ENCODE measurements around the gene DEFB131B. TPM values are rescaled to one million over a fixed set of nuclear protein-coding genes. Genes with fewer than 3 reads are reported as not detected.
"Not testable (repeated sequence)": the region's sequence is repeated elsewhere in the genome, so short reads cannot be mapped to it uniquely, and the experiment has no call there.

The DEFB131B gene, protein sequence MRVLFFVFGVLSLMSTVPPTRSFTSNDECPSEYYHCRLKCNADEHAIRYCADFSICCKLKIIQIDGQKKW
- total RNA-seq = not detected

DNA sequence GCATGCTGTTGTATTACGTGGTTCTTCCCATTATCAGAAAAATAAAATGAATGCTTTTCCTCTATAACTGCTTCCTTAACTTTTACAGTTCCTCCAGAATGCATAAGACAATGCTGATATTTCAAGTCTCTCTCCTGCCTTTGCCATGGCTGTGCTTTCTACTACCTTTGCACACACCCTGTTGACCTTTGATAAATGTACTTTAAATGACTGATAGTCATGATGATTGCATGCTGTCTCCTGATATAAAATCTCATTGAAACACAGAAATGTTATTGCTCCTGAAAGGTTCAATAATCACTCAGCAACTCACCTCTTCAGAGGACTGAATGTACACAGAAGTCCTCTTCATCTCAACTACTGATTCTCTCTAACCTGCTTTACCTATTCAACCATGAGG, at the start of gene DEFB131B:
DEFB131B (plus strand) TSS at position 395 of the 400 bp plus-strand sequence; CDS start at position 395, 0 bp downstream.
- not testable (repeated sequence) for H3K4me1 ChIP-seq; H3K9me3 ChIP-seq; H3K27ac ChIP-seq; H3K27me3 ChIP-seq; H3K36me3 ChIP-seq; DNase-seq (ENCODE audit: low spot score in 2 of 2); H3K4me3 ChIP-seq
- WGBS = 88% methylated on average over 1 of the region's 1 CpG

DNA sequence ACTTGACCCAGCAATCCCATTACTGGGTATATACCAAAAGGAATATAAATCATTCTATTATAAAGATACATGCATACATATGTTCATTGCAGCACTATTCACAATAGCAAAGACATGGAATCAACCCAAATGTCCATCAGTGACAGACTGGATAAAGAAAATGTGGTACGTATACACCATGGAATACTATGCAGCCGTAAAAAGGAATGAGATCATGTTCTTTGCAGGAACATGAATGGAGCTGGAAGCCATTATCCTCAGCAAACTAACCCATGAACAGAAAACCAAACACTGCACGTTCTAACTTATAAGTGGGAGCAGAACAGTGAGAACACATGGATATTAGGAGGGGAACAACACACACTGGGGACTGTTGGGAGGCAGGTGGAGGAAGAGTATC, 49.0 kb upstream of the DEFB131B start:
- WGBS = 95% methylated on average over 3 of the region's 3 CpGs
- not testable (repeated sequence) for H3K27me3 ChIP-seq; DNase-seq (ENCODE audit: low spot score in 2 of 2); H3K27ac ChIP-seq; H3K4me3 ChIP-seq; H3K4me1 ChIP-seq; H3K36me3 ChIP-seq; H3K9me3 ChIP-seq

DNA sequence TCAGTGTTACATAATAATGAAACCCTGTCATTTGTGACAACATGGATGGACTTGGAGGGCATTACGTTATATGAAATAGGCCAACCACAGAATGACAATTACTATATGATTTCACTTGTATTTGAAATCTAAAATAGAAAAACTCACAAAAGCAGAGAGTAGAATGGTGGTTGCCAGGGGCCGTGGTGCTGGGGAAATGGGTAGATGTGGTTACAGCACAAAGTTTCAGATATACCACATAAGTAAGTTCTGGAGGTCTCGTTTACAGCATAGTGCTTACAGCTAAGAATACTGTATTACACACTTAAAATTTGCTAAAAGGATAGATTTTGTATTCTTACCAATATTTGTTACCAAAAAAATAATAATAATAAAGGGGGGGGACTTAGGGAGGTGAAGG, 48.6 kb upstream of the DEFB131B start:
- H3K36me3 ChIP-seq; H3K27ac ChIP-seq; H3K9me3 ChIP-seq; H3K4me3 ChIP-seq; H3K4me1 ChIP-seq; DNase-seq (ENCODE audit: low spot score in 2 of 2); H3K27me3 ChIP-seq: not testable (repeated sequence)
- WGBS = 87% methylated on average over 3 of the region's 3 CpGs

DNA sequence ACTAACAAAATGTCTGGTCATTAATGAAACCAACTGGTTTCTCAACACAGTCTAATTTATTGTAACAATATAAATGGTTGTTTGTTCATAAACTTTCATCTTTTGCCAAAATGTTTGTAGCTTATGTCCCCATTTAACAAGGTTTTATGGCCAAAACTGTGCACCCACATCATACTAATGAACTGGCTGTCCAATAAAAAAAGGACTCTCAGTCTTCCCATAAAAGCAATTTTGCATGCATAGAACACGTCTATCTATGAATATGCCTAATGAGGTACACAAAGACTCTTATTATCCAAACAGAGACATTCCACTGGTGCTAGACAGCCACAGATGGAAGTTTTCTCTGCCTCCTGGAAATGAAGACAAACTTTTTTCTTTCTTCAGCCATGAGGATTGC, 45.4 kb upstream of the DEFB131B start, which contains the start of gene DEFB108B:
DEFB108B (plus strand) TSS at position 390 of the 400 bp plus-strand sequence; CDS start at position 390, 0 bp downstream.
- H3K27ac ChIP-seq; H3K9me3 ChIP-seq; H3K4me3 ChIP-seq; DNase-seq (ENCODE audit: low spot score in 2 of 2); H3K36me3 ChIP-seq; H3K27me3 ChIP-seq; H3K4me1 ChIP-seq: not testable (repeated sequence)
- WGBS = 58% methylated on average over 1 of the region's 1 CpG

DNA sequence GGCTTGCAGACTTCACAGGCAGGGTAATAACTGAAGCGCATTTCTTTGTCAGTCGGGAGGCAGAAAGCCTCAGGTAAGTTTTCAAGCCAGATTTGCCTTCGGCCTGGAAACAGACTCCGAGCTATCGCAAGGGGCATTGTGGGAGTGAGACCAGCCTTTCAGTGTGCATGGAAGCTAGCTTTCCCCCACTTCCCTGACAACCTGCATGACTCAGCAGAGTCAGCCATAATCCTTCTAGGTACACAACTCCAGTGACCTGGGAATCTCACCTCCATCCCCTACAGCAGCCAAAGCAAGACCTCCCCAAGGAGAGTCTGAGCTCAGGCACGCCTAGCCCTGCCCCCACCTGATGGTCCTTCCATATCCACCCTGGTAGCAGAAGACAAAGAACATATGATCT, 35.5 kb upstream of the DEFB131B start:
- not testable (repeated sequence) for DNase-seq (ENCODE audit: low spot score in 2 of 2); H3K4me1 ChIP-seq; H3K27me3 ChIP-seq; H3K4me3 ChIP-seq; H3K9me3 ChIP-seq; H3K36me3 ChIP-seq
- peak overlapping the region; percentile 18 for H3K27ac ChIP-seq
- WGBS = 64% methylated on average over 5 of the region's 6 CpGs

DNA sequence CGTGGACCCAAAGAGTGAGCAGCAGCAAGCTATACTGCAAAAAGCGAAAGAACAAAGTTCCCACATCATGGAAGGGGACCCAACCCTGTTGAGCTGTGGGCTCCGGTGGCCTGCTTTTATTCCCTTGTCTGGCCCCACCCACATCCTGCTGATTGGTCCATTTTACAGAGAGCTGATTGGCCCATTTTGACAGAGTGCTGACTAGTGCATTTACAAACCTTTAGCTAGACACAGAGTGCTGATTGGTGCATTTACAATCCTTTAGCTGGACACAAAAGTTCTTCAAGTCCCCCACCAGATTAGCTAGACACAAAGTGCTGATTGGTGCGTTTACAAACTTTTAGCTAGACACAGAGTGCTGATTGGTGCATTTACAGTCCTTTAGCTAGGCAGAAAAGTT, 34.9 kb upstream of the DEFB131B start:
- H3K27me3 ChIP-seq = not testable (repeated sequence)

DNA sequence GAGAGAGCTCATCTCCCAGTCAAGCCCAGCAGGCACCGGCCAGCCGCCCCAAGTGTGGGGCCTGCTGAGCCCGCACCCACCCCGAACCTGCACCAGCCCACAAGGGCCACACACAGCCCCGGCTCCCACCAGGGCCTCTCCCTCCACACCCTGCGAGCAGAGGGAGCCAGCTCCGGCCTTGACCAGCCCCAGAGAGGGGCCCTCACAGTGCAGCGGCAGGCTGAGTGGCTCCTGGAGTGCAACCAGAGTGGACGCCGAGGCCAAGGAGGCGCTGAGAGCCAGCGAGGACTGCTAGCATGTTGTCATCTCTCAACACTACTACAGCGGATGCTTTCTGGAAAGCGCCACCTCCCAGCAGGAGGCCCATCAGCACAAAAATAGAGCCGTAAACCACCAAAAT, 34.4 kb upstream of the DEFB131B start:
- WGBS = 96% methylated on average over 15 of the region's 15 CpGs
- no peak overlapping the region for H3K27ac ChIP-seq

More for the DNA sequence above, 34.9 kb upstream of the DEFB131B start:
- H3K4me1 ChIP-seq; H3K4me3 ChIP-seq; H3K36me3 ChIP-seq; H3K9me3 ChIP-seq; H3K27ac ChIP-seq; DNase-seq (ENCODE audit: low spot score in 2 of 2): not testable (repeated sequence)
- 94% methylated on average over 4 of the region's 4 CpGs for WGBS

DNA sequence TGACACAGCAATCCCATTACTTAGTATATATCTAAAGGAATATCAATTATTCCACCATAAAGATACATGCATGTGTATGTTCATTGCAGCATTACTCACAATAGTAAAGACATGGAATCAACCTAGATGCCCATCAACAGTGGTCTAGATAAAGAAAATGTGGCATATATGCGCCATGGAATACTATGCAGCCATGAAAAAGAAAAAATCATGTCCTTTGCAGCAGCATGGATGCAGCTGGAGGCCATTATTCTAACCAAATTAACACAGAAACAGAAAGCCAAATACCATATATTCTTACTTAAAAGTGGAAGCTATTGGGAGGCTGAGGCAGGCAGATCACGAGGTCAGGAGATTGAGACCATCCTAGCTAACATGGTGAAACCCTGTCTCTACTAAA, 24.4 kb upstream of the DEFB131B start:
- 90% methylated on average over 2 of the region's 2 CpGs for WGBS
- DNase-seq (ENCODE audit: low spot score in 2 of 2); H3K4me3 ChIP-seq; H3K9me3 ChIP-seq; H3K36me3 ChIP-seq; H3K27me3 ChIP-seq; H3K4me1 ChIP-seq; H3K27ac ChIP-seq: not testable (repeated sequence)

More for the DNA sequence above, 34.4 kb upstream of the DEFB131B start:
- Histone ChIP-seq H3K27me3 (no peaks in the 10 kb centered on the region), H3K9me3 (no peaks in the 10 kb centered on the region), H3K4me1 (no peaks in the 10 kb centered on the region), H3K4me3 (no peak overlapping the region), H3K36me3 (no peaks in the 10 kb centered on the region)
- no peak for DNase-seq (ENCODE audit: low spot score in 2 of 2)
- TF ChIP-seq, protein P1, sequence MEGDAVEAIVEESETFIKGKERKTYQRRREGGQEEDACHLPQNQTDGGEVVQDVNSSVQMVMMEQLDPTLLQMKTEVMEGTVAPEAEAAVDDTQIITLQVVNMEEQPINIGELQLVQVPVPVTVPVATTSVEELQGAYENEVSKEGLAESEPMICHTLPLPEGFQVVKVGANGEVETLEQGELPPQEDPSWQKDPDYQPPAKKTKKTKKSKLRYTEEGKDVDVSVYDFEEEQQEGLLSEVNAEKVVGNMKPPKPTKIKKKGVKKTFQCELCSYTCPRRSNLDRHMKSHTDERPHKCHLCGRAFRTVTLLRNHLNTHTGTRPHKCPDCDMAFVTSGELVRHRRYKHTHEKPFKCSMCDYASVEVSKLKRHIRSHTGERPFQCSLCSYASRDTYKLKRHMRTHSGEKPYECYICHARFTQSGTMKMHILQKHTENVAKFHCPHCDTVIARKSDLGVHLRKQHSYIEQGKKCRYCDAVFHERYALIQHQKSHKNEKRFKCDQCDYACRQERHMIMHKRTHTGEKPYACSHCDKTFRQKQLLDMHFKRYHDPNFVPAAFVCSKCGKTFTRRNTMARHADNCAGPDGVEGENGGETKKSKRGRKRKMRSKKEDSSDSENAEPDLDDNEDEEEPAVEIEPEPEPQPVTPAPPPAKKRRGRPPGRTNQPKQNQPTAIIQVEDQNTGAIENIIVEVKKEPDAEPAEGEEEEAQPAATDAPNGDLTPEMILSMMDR (IDR thresholded peaks at IDR 0.05) = no peak
- TF ChIP-seq POLR2AphosphoS5 (IDR thresholded peaks at IDR 0.05) = no peak
- no peak for TF ChIP-seq POLR2A (IDR thresholded peaks at IDR 0.05)
- no peak for TF ChIP-seq EP300 (IDR thresholded peaks at IDR 0.05)

DNA sequence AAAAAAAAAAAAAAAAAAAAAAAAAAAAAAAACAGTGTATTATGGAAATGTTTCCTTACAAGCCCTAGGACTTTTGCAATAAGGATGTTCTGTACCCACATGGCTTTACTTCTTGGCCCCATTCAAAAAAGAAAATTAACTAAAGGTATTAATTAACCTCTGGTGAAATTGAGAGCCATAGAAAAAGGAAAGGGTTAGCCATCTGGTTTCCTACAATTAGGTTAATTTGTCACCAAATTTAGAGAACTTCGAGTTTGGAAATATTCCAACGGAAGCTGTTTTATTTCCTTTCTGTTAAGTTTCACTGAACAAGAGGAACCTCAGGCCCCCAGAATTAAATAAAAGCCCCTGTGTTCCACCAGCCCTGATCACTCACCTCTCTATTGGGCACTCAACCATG, 22.4 kb upstream of the DEFB131B start:
- H3K9me3 ChIP-seq; H3K36me3 ChIP-seq; H3K4me3 ChIP-seq; H3K27ac ChIP-seq; DNase-seq (ENCODE audit: low spot score in 2 of 2); H3K27me3 ChIP-seq; H3K4me1 ChIP-seq: not testable (repeated sequence)
- 70% methylated on average over 2 of the region's 2 CpGs for WGBS

DNA sequence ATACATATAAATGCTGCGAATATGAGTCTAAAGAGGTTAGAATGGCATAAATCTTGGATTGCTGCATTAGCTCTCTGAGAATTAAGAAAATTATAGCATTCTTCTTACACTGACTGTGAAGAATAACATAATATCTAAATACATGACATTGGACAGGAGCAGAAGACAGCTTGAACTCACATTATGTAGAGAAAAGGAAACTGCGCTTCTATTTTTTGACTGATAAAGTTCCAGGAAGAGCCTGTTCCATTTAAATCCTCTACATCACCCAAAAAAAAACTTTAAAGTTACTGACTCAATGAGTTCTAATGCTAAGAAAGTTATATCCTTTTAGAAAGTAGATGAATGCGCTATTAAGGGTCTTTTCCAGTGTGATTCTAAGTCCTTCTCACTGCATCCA, 17.4 kb upstream of the DEFB131B start:
- H3K36me3 ChIP-seq; H3K9me3 ChIP-seq; H3K4me3 ChIP-seq; H3K4me1 ChIP-seq; DNase-seq (ENCODE audit: low spot score in 2 of 2); H3K27ac ChIP-seq; H3K27me3 ChIP-seq: not testable (repeated sequence)
- WGBS = 89% methylated on average over 3 of the region's 3 CpGs
